ENCODE results near the gene KCTD16. TPM values are rescaled to one million over a fixed set of nuclear protein-coding genes. Genes with fewer than 3 reads are reported as not detected.

The KCTD16 gene
- total RNA-seq, 1 donor from 2014 or later = 0.37 TPM

GRCh38 chr5:144247131-144247530 is 76.5 kb downstream of the KCTD16 start:
- Mint-ChIP-seq H3K4me3 (no peak overlapping the region), H3K27ac (ENCODE audit: unreplicated experiment) (no peak overlapping the region), H3K36me3 (ENCODE audit: low read depth) (no peaks in the 10 kb centered on the region), H3K4me1 (peaks cover 14% of the 10 kb centered on the region), H3K27me3 (ENCODE audit: low read depth) (no peaks in the 10 kb centered on the region), H3K9me3 (no peaks in the 10 kb centered on the region)
- DNase-seq (ENCODE audit: low read depth, low spot score) = no peak
- no peak for TF ChIP-seq CTCF (conservative IDR thresholded peaks at IDR 0.05)

GRCh38 chr5:144248015-144248414 is 77.3 kb downstream of the KCTD16 start:
- no peak for DNase-seq (ENCODE audit: low read depth, low spot score)
- H3K27me3 Mint-ChIP-seq (ENCODE audit: low read depth) = no peaks in the 10 kb centered on the region
- H3K4me1 Mint-ChIP-seq = peaks cover 14% of the 10 kb centered on the region
- TF ChIP-seq CTCF (conservative IDR thresholded peaks at IDR 0.05) = no peak
- no peak overlapping the region for H3K4me3 Mint-ChIP-seq
- no peak overlapping the region for H3K27ac Mint-ChIP-seq (ENCODE audit: unreplicated experiment)
- H3K36me3 Mint-ChIP-seq (ENCODE audit: low read depth) = no peaks in the 10 kb centered on the region
- no peaks in the 10 kb centered on the region for H3K9me3 Mint-ChIP-seq

- Mint-ChIP-seq H3K27ac (ENCODE audit: unreplicated experiment) (no peak overlapping the region), H3K36me3 (ENCODE audit: low read depth) (no peaks in the 10 kb centered on the region), H3K4me3 (no peak overlapping the region), H3K9me3 (no peaks in the 10 kb centered on the region), H3K4me1 (peaks cover 14% of the 10 kb centered on the region), H3K27me3 (ENCODE audit: low read depth) (no peaks in the 10 kb centered on the region)
- TF ChIP-seq CTCF (conservative IDR thresholded peaks at IDR 0.05) = no peak
- no peak for DNase-seq (ENCODE audit: low read depth, low spot score)
Observed at GRCh38 chr5:144249755-144250464, 79.2 kb downstream of the KCTD16 start.

- H3K27me3 Mint-ChIP-seq (ENCODE audit: low read depth) = no peaks in the 10 kb centered on the region
- no peaks in the 10 kb centered on the region for H3K4me1 Mint-ChIP-seq
- no peak overlapping the region for H3K4me3 Mint-ChIP-seq
- no peaks in the 10 kb centered on the region for H3K9me3 Mint-ChIP-seq
- no peak overlapping the region for H3K27ac Mint-ChIP-seq (ENCODE audit: unreplicated experiment)
- TF ChIP-seq CTCF (conservative IDR thresholded peaks at IDR 0.05) = no peak
- DNase-seq (ENCODE audit: low read depth, low spot score) = no peak
- no peaks in the 10 kb centered on the region for H3K36me3 Mint-ChIP-seq (ENCODE audit: low read depth)
Observed at GRCh38 chr5:144254552-144254951, 83.9 kb downstream of the KCTD16 start.

- Mint-ChIP-seq H3K27me3 (ENCODE audit: low read depth) (no peaks in the 10 kb centered on the region), H3K27ac (ENCODE audit: unreplicated experiment) (no peak overlapping the region), H3K9me3 (no peaks in the 10 kb centered on the region), H3K4me1 (no peaks in the 10 kb centered on the region), H3K4me3 (no peak overlapping the region), H3K36me3 (ENCODE audit: low read depth) (no peaks in the 10 kb centered on the region)
- DNase-seq (ENCODE audit: low read depth, low spot score) = no peak
- no peak for TF ChIP-seq CTCF (conservative IDR thresholded peaks at IDR 0.05)
Observed at GRCh38 chr5:144260121-144260520, 89.4 kb downstream of the KCTD16 start.

Data from neural crest cell (in vitro differentiated cells).